ENCODE measurements around the gene EIF4ENIF1. TPM values are rescaled to one million over a fixed set of nuclear protein-coding genes. Genes with fewer than 3 reads are reported as not detected.

Gene EIF4ENIF1
- total and polyA plus RNA-seq, 9 of the 15 experiments (the other 6 are each of a cell fraction or from before 2014, with no cell fraction given), result 2.5 to 24.9 (median 15.8) TPM

DNA sequence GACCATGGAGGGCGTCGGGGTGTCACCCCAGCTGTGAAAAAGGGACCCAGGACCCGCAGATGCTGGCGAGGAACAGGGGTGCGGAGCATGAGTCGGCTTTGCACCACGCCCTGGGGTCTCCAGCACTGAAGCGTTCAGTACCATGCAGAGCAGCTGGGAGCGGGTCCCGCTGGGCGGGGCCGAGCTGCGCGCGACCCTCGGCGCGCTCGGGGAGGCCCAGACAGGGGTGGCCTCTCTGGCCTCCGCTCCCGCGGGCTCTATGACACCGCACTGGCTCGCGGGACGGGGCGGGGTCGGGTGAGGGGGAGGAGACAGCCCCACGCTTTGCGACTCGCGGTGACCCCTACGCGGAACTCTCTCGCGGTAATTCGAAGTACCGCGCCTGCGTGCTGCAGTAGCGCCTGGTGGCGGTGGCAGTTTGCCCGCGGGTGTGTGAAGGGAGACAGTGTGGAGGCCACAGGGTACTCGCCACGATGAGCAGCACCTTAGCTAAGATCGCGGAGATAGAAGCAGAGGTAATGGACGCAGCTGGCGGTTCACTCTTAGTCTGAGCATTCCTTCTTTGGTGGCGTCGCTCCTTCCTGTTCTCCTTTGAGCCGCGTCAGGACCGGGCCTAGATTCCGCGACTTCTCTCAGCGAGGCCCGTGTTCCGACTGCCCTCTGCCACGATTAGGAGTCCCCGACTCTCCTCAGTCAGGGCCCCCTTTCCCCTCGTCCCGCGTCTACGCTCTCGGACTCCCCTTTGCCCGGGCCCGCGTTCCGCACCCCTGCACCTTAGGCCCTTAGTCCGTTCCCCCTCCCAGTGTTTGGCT, 90.2 kb downstream of the EIF4ENIF1 start, which contains the start of gene DRG1:
Gene DRG1 (plus strand): TSS at position 394 of the 812 bp plus-strand sequence. CDS start 80 bp downstream, at position 474.
- Histone ChIP-seq H3K36me3 (ENCODE audit: control insufficient read depth, insufficient read depth, low read length) (peaks cover 35% of the 10 kb centered on the region; the same call in 2 of the 3 replicates), H3K4me1 (replicated peaks in 1 of 2; ENCODE audit: control insufficient read depth in 2 of 2, insufficient read depth in 2 of 2, low read length in 2 of 2) (peaks cover 2 to 4% of the 10 kb centered on the region in 2 experiments; a peak in 2 of 5 replicates), H2AFZ (ENCODE audit: low read depth, low read length) (peak within 1 kb of the TSS; percentile 91), H3K9ac (ENCODE audit: insufficient read depth in 1 of 2, low read depth in 2 of 2, low read length in 2 of 2) (peak within 1 kb of the TSS; percentile 98 to 99), H3K79me2 (ENCODE audit: control insufficient read depth, insufficient read depth, low read length) (peaks cover 41% of the 10 kb centered on the region), H3K4me3 (peak within 1 kb of the TSS; percentile 72), H3K9me3 (replicated peaks; ENCODE audit: control insufficient read depth, insufficient read depth, low read depth, low read length) (no peaks in the 10 kb centered on the region), H4K20me1 (replicated peaks; ENCODE audit: control insufficient read depth, insufficient read depth, low read length) (no peaks in the 10 kb centered on the region), H3K4me2 (ENCODE audit: insufficient read depth, low read length) (peak within 1 kb of the TSS; percentile 93), H3K9me1 (ENCODE audit: control insufficient read depth, insufficient read depth, low read length) (no peaks in the 10 kb centered on the region), H3K27ac (ENCODE audit: extremely low read depth, low read depth, low read length) (peak within 1 kb of the TSS; percentile 97), H3K27me3 (ENCODE audit: control insufficient read depth in 2 of 2, insufficient read depth in 2 of 2, low read length in 2 of 2) (no peaks in the 10 kb centered on the region)
- CTCF ChIA-PET (ENCODE audit: low intra/inter-chr PET ratio), result no interaction called here
- intact Hi-C loops (cut with micrococcal nuclease), result loop anchor here (5.0 kb wide), 1 partner anchor 52 kb away; the partner anchor contains the start of gene PATZ1
- POLR2A ChIA-PET, result interaction anchor here (0.9 to 1.2 kb wide), 4 partner anchors 11 to 1043 kb away, joined by 3 to 4 read pairs (median 4); no protein-coding TSS in a partner anchor
- no TSS peak for BruUV-seq (replicated peaks)
- in situ Hi-C loops (cut with MboI), result loop anchor here (5.0 kb wide), 1 partner anchor 47 kb away; no protein-coding TSS in a partner anchor
- FAIRE-seq (peak; percentile 92), ATAC-seq (peak; percentile 99), DNase-seq (ENCODE audit: extremely low read depth in 1 of 4, low spot score in 3 of 4) (peak; percentile 94 to 96 (median 95))
- 1% methylated on average over 28 of the region's 72 CpGs for whole genome bisulfite sequencing (ENCODE audit: insufficient coverage, low coverage, missing lambda C conversion rate)
- TF ChIP-seq ZNF316 (IDR thresholded peaks at IDR 0.05), result no peak; the same call in 1 of the 2 replicates
- TF ChIP-seq PML (IDR thresholded peaks at IDR 0.05; ENCODE audit: low read length), result peak; percentile 70
- no peak for TF ChIP-seq DDX20 (tag; IDR thresholded peaks at IDR 0.05; ENCODE audit: low read depth)
- peak; percentile 53 for TF ChIP-seq CREB1 (IDR thresholded peaks at IDR 0.05)
- TF ChIP-seq CREB1 (CRISPR knock-in tag; IDR thresholded peaks at IDR 0.05), result peak; percentile 60; the same call in 1 of the 2 replicates
- peak in 2 of 3 experiments; percentile 24 to 50 for TF ChIP-seq YY1 (IDR thresholded peaks at IDR 0.05; ENCODE audit: borderline replicate concordance in 1 of 3, control insufficient read depth in 1 of 3, extremely low read depth in 1 of 3, insufficient read depth in 3 of 3, insufficient read length in 1 of 3, insufficient replicate concordance in 2 of 3, low read depth in 1 of 3, low read length in 2 of 3)
- TF ChIP-seq SMARCB1 (IDR thresholded peaks at IDR 0.05; ENCODE audit: insufficient read length, low read depth), result no peak
- no peak for TF ChIP-seq FUS (optimal IDR thresholded peaks at IDR 0.05; ENCODE audit: low read depth, low read length)
- 0 out of 2 replicates have a peak, but pooled peaks have one; percentile 39 for TF ChIP-seq ERF (CRISPR knock-in tag; IDR thresholded peaks at IDR 0.05)
- no peak for TF ChIP-seq HDAC3 (IDR thresholded peaks at IDR 0.05; ENCODE audit: borderline replicate concordance, partially characterized antibody)
- TF ChIP-seq, protein P1, sequence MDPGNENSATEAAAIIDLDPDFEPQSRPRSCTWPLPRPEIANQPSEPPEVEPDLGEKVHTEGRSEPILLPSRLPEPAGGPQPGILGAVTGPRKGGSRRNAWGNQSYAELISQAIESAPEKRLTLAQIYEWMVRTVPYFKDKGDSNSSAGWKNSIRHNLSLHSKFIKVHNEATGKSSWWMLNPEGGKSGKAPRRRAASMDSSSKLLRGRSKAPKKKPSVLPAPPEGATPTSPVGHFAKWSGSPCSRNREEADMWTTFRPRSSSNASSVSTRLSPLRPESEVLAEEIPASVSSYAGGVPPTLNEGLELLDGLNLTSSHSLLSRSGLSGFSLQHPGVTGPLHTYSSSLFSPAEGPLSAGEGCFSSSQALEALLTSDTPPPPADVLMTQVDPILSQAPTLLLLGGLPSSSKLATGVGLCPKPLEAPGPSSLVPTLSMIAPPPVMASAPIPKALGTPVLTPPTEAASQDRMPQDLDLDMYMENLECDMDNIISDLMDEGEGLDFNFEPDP (CRISPR knock-in tag; IDR thresholded peaks at IDR 0.05), result no peak
- peak; percentile 74 to 80; a peak in 3 of 4 replicates for TF ChIP-seq MAZ (CRISPR knock-in tag; conservative IDR thresholded peaks at IDR 0.05 in 1 of 2, IDR thresholded peaks at IDR 0.05 in 1 of 2)
- TF ChIP-seq, protein P2, sequence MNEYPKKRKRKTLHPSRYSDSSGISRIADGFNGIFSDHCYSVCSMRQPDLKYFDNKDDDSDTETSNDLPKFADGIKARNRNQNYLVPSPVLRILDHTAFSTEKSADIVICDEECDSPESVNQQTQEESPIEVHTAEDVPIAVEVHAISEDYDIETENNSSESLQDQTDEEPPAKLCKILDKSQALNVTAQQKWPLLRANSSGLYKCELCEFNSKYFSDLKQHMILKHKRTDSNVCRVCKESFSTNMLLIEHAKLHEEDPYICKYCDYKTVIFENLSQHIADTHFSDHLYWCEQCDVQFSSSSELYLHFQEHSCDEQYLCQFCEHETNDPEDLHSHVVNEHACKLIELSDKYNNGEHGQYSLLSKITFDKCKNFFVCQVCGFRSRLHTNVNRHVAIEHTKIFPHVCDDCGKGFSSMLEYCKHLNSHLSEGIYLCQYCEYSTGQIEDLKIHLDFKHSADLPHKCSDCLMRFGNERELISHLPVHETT (CRISPR knock-in tag; conservative IDR thresholded peaks at IDR 0.05 in 1 of 2, IDR thresholded peaks at IDR 0.05 in 1 of 2), result peak in 1 of 2 experiments; percentile 65; a peak in 2 of 4 replicates
- peak; percentile 61; the same call in 1 of the 2 replicates for TF ChIP-seq ZNF263 (CRISPR knock-in tag; IDR thresholded peaks at IDR 0.05; ENCODE audit: borderline replicate concordance)
- no peak for TF ChIP-seq HNRNPUL1 (IDR thresholded peaks at IDR 0.05; ENCODE audit: low read length)
- TF ChIP-seq ZBTB17 (CRISPR knock-in tag; IDR thresholded peaks at IDR 0.05), result 0 out of 2 replicates have a peak, but pooled peaks have one; percentile 25
- no peak for TF ChIP-seq PHTF2 (CRISPR knock-in tag; IDR thresholded peaks at IDR 0.05)
